ENCODE measurements around the gene SMAD7.
A peak's percentile ranks its signal among the peaks of the same experiment; 100 is the strongest.

Gene SMAD7

DNA sequence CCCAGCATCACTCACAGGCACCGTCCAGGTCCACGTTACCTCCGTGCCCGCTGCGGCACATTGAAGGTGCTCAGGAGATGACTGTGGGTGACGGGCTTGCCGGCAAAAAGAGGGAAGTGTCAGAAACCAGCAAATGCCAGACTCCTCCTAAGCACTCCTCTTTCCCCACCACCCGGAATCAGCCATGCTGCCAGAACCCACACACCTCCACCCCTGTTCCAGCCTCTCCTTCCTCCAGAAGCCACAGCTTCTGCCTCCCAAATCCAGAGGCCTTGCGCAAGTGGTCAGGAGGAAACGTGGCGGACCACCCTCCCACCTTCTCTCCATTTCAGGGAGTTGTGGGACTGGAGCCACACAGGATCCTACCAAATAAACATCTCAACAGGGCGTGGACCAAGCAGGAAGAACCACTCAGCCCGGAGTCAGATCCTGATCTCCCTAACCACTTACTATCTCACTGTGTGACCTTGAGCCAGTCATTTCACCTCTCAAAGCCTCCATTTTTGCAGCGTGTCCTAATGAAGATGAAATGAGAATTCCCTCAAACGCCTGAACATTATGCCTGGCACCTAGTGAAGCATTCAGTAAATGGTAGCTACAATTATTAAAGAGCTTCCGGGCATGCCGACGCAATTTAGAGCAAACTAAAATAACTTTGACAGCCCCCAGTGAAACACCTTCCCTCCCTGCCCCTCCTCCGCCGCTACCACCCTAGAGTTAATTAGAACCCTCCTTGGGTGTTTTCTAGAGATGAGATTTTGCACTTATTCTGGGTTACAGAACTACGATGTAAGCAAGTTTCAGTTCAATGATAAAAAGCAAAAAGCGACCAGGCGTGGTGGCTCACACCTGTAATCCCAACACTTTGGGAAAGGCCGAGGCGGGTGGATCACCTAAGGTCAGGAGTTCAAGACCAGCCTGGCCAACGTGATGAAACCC is 32.9 kb downstream of the SMAD7 start:
- DNase-seq, result no peak

GRCh38 chr18:48915626-48916425 is 34.9 kb downstream of the SMAD7 start:
- peak; percentile 15 for DNase-seq

DNA sequence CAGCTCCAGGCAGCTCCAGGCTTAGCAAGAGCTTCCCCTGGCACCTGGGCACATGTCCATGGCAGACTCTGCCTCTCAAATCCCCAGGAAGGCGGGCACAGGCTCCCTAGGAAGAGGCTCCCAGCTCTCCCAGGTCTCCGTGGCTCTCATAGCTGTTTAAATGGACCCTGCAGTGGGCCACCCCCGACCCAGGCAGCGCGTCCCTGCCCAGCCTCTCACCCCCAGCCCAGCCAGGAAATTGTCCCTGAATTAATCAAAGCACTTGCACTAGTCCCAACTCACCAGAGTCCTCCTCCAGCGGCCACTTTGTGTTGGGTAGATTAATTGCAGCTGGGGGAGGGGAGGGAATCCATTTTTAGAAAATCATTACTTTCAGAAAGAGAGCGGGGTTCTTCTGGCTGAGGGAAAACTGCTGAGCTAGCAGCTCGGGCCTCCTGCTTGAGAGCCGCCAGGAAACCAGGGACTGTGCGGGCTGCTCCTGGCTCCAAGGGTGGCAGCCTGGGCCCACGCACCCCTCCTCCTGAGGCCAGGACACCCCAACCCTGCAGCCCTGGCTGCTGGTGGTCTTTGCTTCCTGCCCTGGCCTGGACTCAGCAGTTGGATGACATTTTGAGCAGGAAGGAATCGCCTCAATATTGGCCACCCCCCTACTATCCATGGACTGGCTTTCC is 36.0 kb downstream of the SMAD7 start:
- peak; percentile 71 for DNase-seq

GRCh38 chr18:48913775-48914174 is 37.0 kb downstream of the SMAD7 start:
- DNase-seq, result no peak

GRCh38 chr18:48913201-48913600 is 37.6 kb downstream of the SMAD7 start:
- no peak for DNase-seq

GRCh38 chr18:48910972-48911545 is 39.7 kb downstream of the SMAD7 start:
- DNase-seq, result no peak

GRCh38 chr18:48909721-48910120 is 41.0 kb downstream of the SMAD7 start:
- no peak for DNase-seq

DNA sequence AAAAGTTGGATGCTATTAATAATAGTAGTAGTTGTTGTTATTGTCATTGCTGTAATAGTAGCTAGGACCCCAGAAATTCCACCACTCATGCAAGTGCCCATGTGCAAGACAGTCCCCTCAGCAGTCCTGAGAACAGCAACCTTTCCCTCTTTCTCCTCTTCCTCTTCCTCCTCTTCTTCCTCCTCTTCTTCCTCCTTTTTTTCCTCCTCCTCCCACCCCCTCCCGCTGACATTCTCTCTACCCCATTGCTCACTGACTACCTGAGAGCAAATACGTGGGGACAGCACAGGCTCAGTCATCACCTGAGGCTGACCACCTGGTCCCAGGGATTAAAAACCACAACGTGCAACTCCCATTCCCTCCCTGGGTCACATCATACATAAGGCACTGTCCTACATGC is 41.8 kb downstream of the SMAD7 start:
- no peak for DNase-seq

DNA sequence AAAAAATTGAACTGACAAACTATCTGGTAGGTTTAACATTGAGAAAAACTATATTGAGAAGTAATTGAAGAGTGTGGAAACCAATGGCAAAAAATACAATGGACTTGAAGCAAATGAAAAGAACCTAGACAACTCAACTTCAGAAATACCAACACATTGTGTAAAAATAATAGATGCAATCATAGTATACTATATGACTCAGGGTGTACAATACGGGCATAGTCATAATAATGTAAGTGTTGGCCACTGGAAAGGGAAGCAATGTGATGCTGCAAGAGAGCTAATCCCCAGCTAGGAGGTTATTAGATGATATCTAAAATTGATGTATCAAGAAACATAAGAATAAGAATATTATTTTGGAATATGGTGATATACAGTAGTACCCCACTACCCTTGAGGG is 45.3 kb downstream of the SMAD7 start:
- DNase-seq, result no peak

- no peak for DNase-seq
Observed at GRCh38 chr18:48904847-48905394, 45.8 kb downstream of the SMAD7 start.

GRCh38 chr18:48904091-48904490 is 46.7 kb downstream of the SMAD7 start:
- DNase-seq, result no peak

- DNase-seq, result no peak
Observed at GRCh38 chr18:48902856-48903601, 47.7 kb downstream of the SMAD7 start.

DNA sequence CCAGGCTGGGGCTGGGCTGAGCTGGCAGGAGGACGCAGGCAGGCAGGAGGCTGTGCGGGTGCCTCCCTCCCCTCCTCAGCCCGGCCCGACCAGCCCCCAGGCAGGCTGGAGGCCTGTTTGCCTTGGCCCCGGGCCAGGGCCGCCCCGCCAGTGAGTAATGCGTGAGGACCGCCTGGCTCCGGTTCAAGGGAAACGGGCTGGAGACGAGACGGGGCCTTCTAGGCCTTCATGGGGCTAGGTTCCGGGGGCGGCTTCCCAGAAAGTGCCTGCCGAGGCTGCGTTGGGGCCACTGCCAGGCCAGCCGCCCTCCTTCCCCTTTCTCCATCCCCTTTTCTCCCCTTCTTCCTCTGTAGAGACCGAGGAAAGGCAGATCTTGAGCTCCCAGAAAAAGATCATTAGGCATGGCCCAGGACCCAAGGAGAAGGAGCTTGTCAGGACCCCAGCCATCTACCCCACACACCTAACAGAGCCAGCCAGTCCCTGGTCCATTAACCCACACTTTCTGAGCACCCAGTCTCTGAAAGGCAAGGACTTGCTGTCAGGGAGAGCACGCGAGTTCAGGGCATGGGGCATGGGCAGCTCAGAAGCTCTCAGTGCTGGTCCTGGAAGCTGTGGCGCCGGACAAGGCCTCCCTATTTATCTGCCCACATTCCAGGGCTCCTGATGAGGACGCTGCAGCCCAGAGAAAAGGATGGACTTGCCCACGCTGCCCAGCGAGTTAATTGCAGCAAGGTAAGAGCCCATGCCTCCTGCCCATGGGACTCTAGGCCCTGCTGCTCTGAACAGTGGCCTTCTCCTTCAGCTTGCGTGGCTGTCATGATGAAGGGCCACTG is 48.5 kb downstream of the SMAD7 start:
- peak; percentile 79 for DNase-seq

DNA sequence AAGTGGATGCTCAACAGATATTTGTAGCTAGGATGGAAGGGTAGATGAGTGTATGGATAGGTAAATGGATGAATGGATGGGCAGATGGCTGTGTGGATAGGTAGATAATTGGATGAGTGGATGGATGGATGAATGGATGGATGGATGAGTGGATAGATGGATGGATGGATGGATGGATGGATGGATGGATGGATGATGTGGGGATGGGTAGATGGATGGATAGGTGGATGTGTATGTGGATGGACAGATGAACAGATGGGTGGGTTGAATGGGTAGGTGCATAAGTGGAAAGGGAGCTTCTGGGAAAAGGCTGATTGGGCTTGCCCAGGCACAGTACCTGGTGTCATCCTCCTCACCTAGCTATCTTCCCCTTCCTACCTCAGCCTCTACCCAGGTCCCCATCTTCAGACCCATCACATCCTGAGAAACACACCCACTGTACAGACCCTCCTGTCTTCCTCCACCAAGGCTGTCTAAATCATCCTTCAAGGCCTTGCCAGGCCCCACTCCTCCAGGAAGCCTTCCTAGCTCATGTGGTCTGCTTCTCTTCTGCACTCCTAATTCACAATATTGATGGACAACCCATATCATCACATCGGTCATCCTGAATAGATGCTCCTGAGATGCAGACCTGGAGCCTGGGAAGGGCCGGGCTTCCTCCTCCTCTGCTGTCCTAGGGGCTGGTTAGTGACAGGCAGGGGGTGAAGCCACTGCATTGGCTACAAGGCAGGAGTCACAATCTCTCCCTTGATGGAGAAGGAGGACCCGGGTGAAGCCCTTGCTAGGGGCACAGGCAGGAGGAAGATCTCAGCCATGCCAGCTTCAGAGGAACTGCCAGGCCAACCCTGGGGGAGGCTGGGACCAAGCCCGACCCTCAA is 49.4 kb downstream of the SMAD7 start:
- no peak for DNase-seq

DNA sequence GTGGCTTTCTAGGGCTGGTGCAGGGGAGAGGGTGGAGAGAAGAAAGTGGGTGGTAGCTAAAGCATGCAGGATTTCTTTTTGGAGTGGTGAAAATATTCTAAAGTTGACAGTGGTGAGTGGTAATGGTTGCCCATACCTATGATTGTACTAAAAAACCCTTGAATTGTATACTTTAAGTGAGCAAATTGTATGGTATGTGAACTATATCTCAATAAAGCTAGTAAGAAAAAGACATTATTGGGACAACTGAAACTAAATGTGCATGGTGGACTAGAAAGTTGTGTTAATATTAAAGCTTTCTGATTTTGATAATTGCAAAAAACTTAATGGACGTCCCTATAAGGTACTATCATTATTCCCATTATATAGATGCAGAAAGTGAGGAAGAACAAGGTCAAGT is 50.3 kb downstream of the SMAD7 start:
- no peak for DNase-seq

- DNase-seq, result no peak
Observed at GRCh38 chr18:48899558-48900174, 51.1 kb downstream of the SMAD7 start.

GRCh38 chr18:48898521-48898920 is 52.2 kb downstream of the SMAD7 start:
- no peak for DNase-seq

DNA sequence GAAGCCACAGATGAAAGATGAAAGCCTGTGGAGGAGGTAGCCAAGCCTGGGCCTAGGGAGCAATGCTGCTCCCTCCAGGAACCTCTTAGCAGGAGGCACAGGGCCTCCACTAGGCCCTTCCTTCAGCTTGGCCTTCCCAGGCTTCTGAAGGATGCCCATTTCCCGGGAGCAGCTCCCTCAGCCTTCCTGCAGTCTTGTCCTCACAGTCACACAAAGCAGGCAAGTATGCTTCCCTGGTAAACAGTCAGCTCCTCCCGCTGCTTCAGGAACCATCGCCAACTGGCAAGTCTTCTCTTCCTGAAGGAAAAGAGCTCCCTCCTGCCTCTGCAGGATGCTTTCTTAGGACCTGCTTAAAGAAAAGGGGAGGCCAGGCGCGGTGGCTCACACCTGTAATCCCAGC is 53.2 kb downstream of the SMAD7 start:
- DNase-seq, result no peak
